Endothelial cell of umbilical vein (primary cell): ENCODE measurements around the gene GDPGP1. TPM values are rescaled to one million over a fixed set of nuclear protein-coding genes. Genes with fewer than 3 reads are reported as not detected.

Experiments used
- BruUV-seq: library from RNA; stranded (reverse); fragments of 400-500 nt; replicated peaks from 2 replicates; lab custom pipeline; 2021; lab: Mats Ljungman, UMichigan
- CTCF ChIA-PET: fragments of 300-600, 350-600 bp; sonication (Branson Sonifier 250); formaldehyde crosslinking; loops from one replicate; lab custom pipeline; 2021; ENCODE audit warnings: antibody characterized with exemption, inconsistent platforms; lab: Charles Lee
- POLR2A ChIA-PET: fragments of 300-600, 350-600 bp; sonication (Branson Sonifier 250); formaldehyde crosslinking; loops from one replicate; lab custom pipeline; 2021; ENCODE audit warnings: antibody characterized with exemption, inconsistent platforms; lab: Charles Lee
- DNase-seq: peaks from one replicate; pipeline ENCODE4 v3.0.0-alpha.2; 2011; ENCODE audit warnings: low read depth, low spot score
- FAIRE-seq: peaks from 2 replicates; lab custom pipeline; 2011; peaks lifted over from hg19 to GRCh38; lab: Jason Lieb, UNC
- H2AFZ ChIP-seq: 2 replicates; pipeline ENCODE4 v1.6.0; 2012; ENCODE audit warnings: low read depth, low read length, control low read depth, inconsistent platforms
- H3K27ac ChIP-seq: 2 replicates; pipeline ENCODE4 v1.5.1; 2011; ENCODE audit warnings: low read depth, mild to moderate bottlenecking, control low read depth, low read length, moderate library complexity; ENCODE audit not compliant: insufficient read depth
- H3K27me3 ChIP-seq, 2 experiments: 2 replicates each; pipeline versions ENCODE4 v1.6.0 to v1.6.1; 2011; ENCODE audit warnings: low read length in 2 of 2, mixed read lengths in 1 of 2; ENCODE audit not compliant: control insufficient read depth in 2 of 2, insufficient read depth in 2 of 2
- H3K36me3 ChIP-seq, 2 experiments: 2 replicates in 1 of 2; 3 replicates in 1 of 2; pipeline ENCODE4 v1.5.1; 2011; ENCODE audit warnings: low read length in 2 of 2, mild to moderate bottlenecking in 1 of 2, moderate library complexity in 1 of 2; ENCODE audit not compliant: control insufficient read depth in 2 of 2, insufficient read depth in 2 of 2; ENCODE audit errors: extremely low read depth in 1 of 2
- H3K4me1 ChIP-seq: 3 replicates; pipeline ENCODE4 v1.5.1; 2011; ENCODE audit warnings: mild to moderate bottlenecking, low read length; ENCODE audit not compliant: control insufficient read depth, insufficient read depth; ENCODE audit errors: extremely low read depth
- H3K4me2 ChIP-seq: 2 replicates; pipeline ENCODE4 v1.6.1; 2011; ENCODE audit warnings: low read length, control low read depth, mixed read lengths; ENCODE audit not compliant: insufficient read depth
- H3K4me3 ChIP-seq, 3 experiments: fragments of 200-600 bp in 1 of 3; sonication (generic), shearing (Covaris generic) in 1 of 3; replicated peaks in 1 of 3; 2 replicates each; pipeline ENCODE4 v1.5.1; 2011 to 2016; ENCODE audit warnings: control low read depth in 3 of 3, low read length in 3 of 3, mild to moderate bottlenecking in 2 of 3, inconsistent platforms in 1 of 3, low read depth in 1 of 3, moderate library complexity in 1 of 3; ENCODE audit not compliant: insufficient read depth in 1 of 3
- H3K79me2 ChIP-seq: 2 replicates; pipeline ENCODE4 v1.6.0; 2012; ENCODE audit warnings: low read length, inconsistent platforms; ENCODE audit not compliant: control insufficient read depth, insufficient read depth
- H3K9ac ChIP-seq: replicated peaks from 2 replicates; pipeline ENCODE3; 2011; ENCODE audit warnings: low read length, control low read depth; ENCODE audit not compliant: insufficient read depth; ENCODE audit errors: extremely low read depth
- H3K9me1 ChIP-seq: replicated peaks from 3 replicates; pipeline ENCODE4 v1.6.0; 2011; ENCODE audit warnings: mild to moderate bottlenecking, low read length; ENCODE audit not compliant: control insufficient read depth, insufficient read depth; ENCODE audit errors: extremely low read depth
- H3K9me3 ChIP-seq: replicated peaks from 2 replicates; pipeline ENCODE4 v1.5.1; 2012; ENCODE audit warnings: low read length, inconsistent platforms; ENCODE audit not compliant: control insufficient read depth, insufficient read depth
- H4K20me1 ChIP-seq: replicated peaks from 2 replicates; pipeline ENCODE3; 2011; ENCODE audit warnings: mild to moderate bottlenecking, low read length; ENCODE audit not compliant: control insufficient read depth, insufficient read depth; ENCODE audit errors: extremely low read depth
- EZH2 ChIP-seq: IDR thresholded peaks from 2 replicates; pipeline ENCODE4 v1.6.1; 2012; ENCODE audit warnings: borderline replicate concordance, low read depth, mild to moderate bottlenecking, moderate library complexity, low read length, inconsistent platforms; ENCODE audit not compliant: severe bottlenecking
- FOS ChIP-seq: IDR thresholded peaks from 2 replicates; pipeline ENCODE4 v1.6.1; 2011; ENCODE audit warnings: mild to moderate bottlenecking, low read length, moderate library complexity, borderline replicate concordance; ENCODE audit not compliant: insufficient read depth
- GATA2 ChIP-seq: IDR thresholded peaks from 2 replicates; pipeline ENCODE4 v1.7.0; 2011; ENCODE audit warnings: low read depth, mild to moderate bottlenecking, moderate library complexity, mixed read lengths, low read length; ENCODE audit not compliant: insufficient read length, insufficient read depth
- JUN ChIP-seq: IDR thresholded peaks from 2 replicates; pipeline ENCODE4 v1.6.1; 2011; ENCODE audit warnings: borderline replicate concordance, low read depth; ENCODE audit not compliant: insufficient read length, insufficient read depth
- MYC ChIP-seq: IDR thresholded peaks from one replicate; pipeline ENCODE4 v1.6.1; 2011; ENCODE audit warnings: mild to moderate bottlenecking, low read depth, low read length
- POLR2A ChIP-seq: IDR thresholded peaks from 2 replicates; pipeline ENCODE4 v1.6.1; 2012; ENCODE audit warnings: low read depth, mild to moderate bottlenecking, control low read depth, low read length
- POLR2AphosphoS5 ChIP-seq: IDR thresholded peaks from 2 replicates; pipeline ENCODE4 v1.6.1; 2012; ENCODE audit warnings: low read depth, mild to moderate bottlenecking, control low read depth, low read length, moderate library complexity; ENCODE audit not compliant: insufficient read depth
- dilution Hi-C: fragments of 300-500 bp; cut with MboI; formaldehyde crosslinking; loops from one replicate; pipeline ENCODE4 v1.15.0; 2019; ENCODE audit warnings: low sequenced_read_pairs; ENCODE audit not compliant: extremely low pct_ligation_motif_present
- intact Hi-C: fragments of 100-400 bp; cut with micrococcal nuclease; formaldehyde crosslinking; loops from one replicate; pipeline ENCODE4 v1.10.0; 2022
- polyA plus RNA-seq, 4 experiments: library from polyadenylated mRNA; depleted of rRNA in 3 of 4; stranded (reverse) in 3 of 4; unstranded in 1 of 4; fragments of >200 nt; gene quantifications; 2 replicates each; pipeline versions ENCODE4 v1.2.1 to v1.2.3, GENCODE V29; 2011 to 2012; ENCODE audit warnings: missing spikeins in 1 of 4
- total RNA-seq: library from RNA; stranded (reverse); gene quantifications from 2 replicates; pipeline ENCODE4 v1.2.3, GENCODE V29; 2021
- TF ChIP-seq, protein P1 (sequence below): IDR thresholded peaks from 2 replicates; pipeline ENCODE4 v1.6.1; 2011; ENCODE audit not compliant: insufficient read depth, insufficient read length
- TF ChIP-seq, protein P2 (sequence below), 2 donors: IDR thresholded peaks; 1 replicate in 1 of 2; 2 replicates in 1 of 2; pipeline ENCODE4 v1.5.1; 2011; ENCODE audit warnings: low read length in 2 of 2, mild to moderate bottlenecking in 2 of 2, moderate library complexity in 2 of 2, control low read depth in 1 of 2, inconsistent platforms in 1 of 2, low read depth in 1 of 2; ENCODE audit not compliant: insufficient read depth in 1 of 2; ENCODE audit errors: extremely low read depth in 1 of 2

GDPGP1 gene
- total and polyA plus RNA-seq, 2 donors (not counting 3 experiments of a cell fraction or from before 2014, with no cell fraction given), result 4.8 to 7.2 TPM

DNA sequence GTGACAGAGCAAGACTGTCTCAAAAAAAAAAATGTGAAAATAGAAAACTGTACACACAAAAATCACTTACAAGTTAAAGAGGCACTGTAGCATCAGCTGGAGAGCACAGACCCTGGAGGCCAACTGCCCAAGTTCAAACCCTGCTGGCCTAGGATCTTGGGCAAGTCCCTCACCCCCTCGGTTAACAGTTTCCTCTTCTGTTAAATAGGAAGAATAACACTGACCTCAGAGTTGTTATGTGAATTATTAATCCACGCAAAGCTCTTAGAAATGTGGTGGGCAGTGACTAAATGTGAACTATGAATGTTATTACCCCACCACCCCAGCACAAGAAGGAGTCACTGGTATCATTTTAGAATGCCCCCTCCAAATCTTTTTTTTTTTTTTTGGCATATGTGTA, 11.5 kb upstream of the GDPGP1 start:
- intact Hi-C loops, result no loop called here
- Histone ChIP-seq H2AFZ (no peak overlapping the region), H4K20me1 (no peaks in the 10 kb centered on the region), H3K4me3 (no peak overlapping the region), H3K4me1 (no peaks in the 10 kb centered on the region), H3K27me3 (no peaks in the 10 kb centered on the region), H3K79me2 (no peaks in the 10 kb centered on the region), H3K9ac (no peak overlapping the region), H3K36me3 (no peaks in the 10 kb centered on the region), H3K27ac (no peak overlapping the region), H3K9me1 (no peaks in the 10 kb centered on the region), H3K4me2 (no peak overlapping the region), H3K9me3 (no peaks in the 10 kb centered on the region)
- FAIRE-seq (no peak), DNase-seq (no peak)
- dilution Hi-C loops, result no loop called here
- BruUV-seq, result no TSS peak
- TF ChIP-seq FOS, result no peak
- TF ChIP-seq EZH2, result no peak
- TF ChIP-seq, protein P1, sequence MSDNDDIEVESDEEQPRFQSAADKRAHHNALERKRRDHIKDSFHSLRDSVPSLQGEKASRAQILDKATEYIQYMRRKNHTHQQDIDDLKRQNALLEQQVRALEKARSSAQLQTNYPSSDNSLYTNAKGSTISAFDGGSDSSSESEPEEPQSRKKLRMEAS, result no peak
- TF ChIP-seq POLR2A, result no peak
- TF ChIP-seq MYC, result no peak
- no peak for TF ChIP-seq JUN
- no peak for TF ChIP-seq GATA2
- no peak for TF ChIP-seq POLR2AphosphoS5
- TF ChIP-seq, protein P2, sequence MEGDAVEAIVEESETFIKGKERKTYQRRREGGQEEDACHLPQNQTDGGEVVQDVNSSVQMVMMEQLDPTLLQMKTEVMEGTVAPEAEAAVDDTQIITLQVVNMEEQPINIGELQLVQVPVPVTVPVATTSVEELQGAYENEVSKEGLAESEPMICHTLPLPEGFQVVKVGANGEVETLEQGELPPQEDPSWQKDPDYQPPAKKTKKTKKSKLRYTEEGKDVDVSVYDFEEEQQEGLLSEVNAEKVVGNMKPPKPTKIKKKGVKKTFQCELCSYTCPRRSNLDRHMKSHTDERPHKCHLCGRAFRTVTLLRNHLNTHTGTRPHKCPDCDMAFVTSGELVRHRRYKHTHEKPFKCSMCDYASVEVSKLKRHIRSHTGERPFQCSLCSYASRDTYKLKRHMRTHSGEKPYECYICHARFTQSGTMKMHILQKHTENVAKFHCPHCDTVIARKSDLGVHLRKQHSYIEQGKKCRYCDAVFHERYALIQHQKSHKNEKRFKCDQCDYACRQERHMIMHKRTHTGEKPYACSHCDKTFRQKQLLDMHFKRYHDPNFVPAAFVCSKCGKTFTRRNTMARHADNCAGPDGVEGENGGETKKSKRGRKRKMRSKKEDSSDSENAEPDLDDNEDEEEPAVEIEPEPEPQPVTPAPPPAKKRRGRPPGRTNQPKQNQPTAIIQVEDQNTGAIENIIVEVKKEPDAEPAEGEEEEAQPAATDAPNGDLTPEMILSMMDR (IDR thresholded peaks at IDR 0.05; ENCODE audit: extremely low read depth in 1 of 2, insufficient read depth in 1 of 2, low read depth in 1 of 2, low read length in 2 of 2), result no peak
- POLR2A ChIA-PET, result interaction anchor here (0.6 kb wide), 1 partner anchor 661 kb away, joined by 6 read pairs; no protein-coding TSS in a partner anchor
- CTCF ChIA-PET, result interaction anchor here (0.8 to 3.5 kb wide), 6 partner anchors 8 to 81 kb away, joined by 3 to 38 read pairs (median 6); partner anchors contain the start of gene NGRN
